ENCODE measurements around the gene RAD9A.
A peak's percentile ranks its signal among the peaks of the same experiment; 100 is the strongest.

RAD9A gene

DNA sequence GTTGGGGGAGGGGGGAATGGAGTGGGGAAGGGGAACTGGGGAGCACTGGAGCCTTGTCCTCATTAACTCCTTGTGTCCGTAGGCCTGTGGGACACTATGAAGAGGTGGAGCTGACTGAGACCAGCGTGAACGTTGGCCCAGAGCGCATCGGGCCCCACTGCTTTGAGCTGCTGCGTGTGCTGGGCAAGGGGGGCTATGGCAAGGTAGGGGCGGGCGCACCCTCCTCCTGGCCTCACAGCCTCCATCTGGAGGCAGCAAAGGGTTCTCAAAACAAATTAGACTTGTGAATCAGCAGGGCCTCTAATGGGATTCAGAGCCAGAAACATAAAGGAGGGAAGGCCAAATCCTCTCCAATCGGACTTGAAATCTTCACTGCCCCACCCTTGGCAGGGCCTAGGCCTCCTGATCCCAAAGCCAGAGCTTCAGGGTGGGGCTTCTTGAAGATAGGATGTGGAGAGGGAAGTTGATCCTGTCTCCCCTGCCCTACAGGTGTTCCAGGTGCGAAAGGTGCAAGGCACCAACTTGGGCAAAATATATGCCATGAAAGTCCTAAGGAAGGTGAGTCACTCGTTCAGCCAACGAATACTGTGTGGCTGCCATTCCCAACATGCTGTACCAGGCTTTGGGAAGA lies 37.4 kb downstream of the RAD9A start:
- DNase-seq: no peak

- no peak for DNase-seq
Measured at GRCh38 chr11:67429722-67430121, 37.9 kb downstream of the RAD9A start.

- DNase-seq: no peak
Measured at GRCh38 chr11:67431346-67432249, 39.8 kb downstream of the RAD9A start.

- no peak for DNase-seq
Measured at GRCh38 chr11:67432655-67433349, 41.0 kb downstream of the RAD9A start.

DNA sequence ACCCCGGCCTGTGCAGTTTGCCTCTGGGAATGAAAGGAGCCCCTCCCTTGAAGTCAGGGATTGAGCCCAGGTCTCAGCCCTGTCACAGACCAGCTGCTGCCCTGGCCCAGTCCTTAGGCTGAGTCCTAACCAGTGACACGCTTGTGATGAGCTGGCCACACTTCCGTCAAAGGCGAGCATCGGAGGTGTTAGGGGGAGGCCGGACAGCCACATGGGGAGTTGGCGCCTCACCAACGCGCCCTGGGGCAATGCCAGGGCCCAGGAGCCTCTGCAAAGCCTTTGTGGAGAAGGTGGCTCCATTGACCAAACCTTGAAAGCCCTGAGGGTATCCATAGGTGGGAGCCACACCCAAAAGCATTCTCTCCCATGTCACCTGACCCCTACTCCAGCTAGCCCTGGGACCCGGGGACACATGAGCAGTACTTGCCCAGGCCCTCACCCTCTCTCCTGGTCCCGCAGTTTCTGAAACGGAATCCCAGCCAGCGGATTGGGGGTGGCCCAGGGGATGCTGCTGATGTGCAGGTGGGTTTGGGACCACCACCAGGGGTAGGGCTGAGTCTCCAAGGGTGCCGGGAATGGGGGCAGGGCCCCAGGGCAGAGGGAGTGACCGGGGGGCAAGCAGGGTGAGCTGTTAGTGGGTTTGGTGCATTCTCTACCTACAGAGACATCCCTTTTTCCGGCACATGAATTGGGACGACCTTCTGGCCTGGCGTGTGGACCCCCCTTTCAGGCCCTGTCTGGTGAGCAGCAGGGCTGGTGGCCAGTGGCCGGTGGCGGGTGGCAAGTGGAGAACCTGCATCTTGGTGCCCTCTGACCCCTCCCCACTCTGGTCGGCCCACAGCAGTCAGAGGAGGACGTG lies 42.0 kb downstream of the RAD9A start:
- DNase-seq: no peak

DNA sequence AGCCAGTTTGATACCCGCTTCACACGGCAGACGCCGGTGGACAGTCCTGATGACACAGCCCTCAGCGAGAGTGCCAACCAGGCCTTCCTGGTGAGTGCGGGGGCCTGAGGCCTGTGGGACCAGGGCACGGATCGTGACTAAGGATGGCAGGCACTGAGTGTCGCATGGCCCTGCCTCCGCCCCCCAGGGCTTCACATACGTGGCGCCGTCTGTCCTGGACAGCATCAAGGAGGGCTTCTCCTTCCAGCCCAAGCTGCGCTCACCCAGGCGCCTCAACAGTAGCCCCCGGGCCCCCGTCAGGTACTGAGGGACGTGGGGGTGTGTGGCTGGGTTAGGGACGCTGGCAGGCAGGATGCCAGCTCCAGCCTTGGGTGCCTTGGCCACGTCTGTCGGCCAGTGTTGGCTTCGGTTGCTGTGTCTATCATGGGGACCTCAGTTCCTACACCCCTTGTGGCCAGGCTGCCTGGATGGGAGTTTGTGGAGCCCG lies 42.7 kb downstream of the RAD9A start:
- DNase-seq: no peak

- DNase-seq: no peak
Measured at GRCh38 chr11:67435031-67435726, 43.4 kb downstream of the RAD9A start.

DNA sequence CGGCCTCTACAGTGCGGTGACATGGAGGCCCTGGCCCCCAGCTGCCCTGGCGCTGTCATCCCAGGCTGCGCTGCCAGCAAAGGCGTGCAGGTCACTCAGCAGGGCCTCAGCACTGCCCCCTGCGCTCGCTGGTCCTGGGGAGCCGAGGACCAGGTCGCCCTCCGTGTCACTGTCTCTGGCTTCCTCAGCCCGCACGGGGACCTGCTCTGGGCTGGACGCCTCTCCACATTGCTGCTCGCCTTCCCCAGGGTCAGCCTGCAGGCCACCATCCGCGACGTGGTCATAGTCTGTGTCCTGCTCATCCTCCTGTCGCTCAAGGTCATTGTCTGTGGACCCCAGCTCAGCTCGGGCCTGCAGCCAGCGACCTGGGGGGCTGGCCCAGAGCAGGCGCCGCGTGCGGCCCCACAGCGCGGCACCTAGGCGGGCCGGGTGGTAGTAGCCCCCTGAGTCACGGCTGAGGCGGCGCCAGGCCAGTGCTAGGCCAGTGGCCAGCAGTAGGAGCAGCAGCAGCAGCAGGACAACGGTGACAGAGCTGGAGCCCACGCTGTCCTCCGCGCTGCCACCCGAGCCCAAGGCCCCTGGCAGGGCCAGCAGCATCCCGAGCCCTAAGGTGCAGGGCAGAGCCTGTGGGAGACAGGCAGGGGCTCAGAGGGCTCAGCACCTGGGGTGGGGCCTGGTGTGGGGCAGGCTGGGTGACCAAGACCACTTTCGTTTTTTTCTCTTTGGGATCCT lies 44.1 kb downstream of the RAD9A start:
- DNase-seq: no peak

DNA sequence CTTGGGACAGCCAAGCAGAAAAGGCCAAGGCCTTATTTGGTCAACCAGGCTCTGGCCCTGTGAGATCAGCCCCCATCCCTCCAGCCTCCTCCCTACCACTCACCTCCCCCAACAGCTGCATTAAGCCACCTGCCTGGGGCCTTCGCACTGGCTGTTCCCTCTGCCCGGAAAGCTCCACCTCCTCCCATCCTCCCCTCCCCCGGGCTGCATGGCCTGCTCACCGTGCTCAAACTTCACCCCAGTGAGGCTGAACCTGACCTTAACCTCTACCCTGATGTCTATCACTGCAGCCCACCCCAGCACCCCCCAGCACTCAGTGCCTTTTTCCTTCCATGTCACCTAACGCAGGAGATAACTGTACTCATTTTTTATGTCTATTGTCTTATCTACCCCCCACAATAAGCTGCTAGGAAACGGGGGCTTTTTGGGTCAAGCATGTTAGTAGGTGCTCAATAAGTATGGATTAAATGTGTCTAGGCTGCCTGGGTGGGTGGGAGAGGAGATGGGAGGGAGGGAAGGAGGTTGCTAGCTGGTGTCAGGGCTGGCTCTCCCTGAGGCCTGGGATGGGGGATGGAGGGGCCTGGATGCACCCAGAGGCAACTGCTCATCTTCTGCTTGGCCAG lies 44.8 kb downstream of the RAD9A start:
- DNase-seq: no peak

DNA sequence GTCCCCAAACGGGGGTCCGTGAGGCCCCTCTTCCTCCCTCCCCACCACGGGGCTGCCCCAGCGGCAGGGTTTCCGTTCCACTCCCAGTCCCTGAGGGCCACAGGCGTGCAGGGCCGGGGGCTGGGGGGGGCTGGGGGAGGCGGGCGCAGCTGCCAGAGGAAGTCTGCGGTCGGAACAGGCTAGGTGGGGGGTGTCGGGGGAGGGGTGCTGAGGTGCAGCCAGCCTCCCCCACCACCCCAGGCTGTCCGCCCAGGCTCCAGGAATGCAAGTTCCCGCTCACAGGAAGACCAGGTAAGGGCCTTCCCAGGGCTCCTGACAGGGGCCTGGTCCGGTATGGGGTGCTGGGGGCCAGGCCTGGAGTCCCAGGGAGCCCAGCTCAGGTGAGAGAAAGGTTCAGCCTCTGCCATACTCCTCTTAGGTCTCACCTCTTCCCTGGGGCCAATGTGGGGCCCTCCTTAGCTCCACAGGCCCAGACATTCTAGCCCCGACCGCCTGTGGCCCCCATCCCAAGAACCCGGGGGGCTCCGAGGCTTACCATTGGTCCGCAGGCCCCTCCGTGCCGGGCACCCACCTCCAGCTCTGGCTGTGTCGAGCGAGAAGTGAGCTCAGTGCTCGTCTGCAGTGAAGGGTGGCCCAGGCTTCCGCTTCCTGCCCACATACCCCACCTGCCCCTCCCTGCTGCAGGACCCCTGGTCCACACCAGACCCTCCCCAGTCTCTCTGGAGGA lies 45.5 kb downstream of the RAD9A start, which contains the start of gene PTPRCAP:
Gene PTPRCAP (minus strand): TSS at position 601 of the 727 bp plus-strand sequence. CDS start 63 bp downstream, at position 538.
- no peak for DNase-seq

- DNase-seq: no peak
Measured at GRCh38 chr11:67437809-67438157, 46.0 kb downstream of the RAD9A start.

DNA sequence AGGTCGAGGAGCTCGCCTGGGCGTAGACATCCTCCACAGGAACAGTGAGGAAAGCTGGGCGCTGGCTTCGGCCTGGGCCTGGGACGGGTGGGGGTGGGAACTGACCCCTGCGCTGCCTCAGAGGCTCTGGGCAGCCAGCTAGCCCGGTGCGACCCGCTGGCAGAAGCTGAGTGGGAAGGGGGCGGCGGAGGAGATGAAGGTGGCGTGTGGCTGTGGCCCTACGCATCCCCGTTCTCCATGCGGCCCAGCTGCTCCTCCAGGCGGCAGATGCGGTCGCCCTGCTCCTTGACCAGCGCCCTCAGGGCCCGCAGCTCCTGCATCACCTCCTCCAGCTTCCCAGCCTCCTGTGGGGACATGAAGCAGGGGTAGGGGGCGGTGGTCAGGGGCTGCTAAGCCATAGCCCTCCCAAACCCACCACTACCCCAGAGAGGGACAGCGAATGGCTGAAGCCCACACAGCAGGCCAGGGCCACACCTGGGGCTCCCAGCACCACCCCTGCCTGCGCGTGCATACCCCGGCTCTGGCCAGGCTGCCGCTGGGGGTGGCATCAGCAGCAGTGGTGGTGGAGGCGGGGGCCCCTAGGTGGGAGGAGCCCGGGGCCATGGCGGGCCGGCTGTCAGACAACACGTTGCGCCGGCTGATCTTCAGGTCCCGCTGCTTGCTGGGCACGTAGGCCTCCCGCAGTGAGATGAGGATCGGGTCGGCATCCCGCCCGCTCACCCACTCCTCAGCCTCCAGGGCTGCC lies 46.5 kb downstream of the RAD9A start:
- DNase-seq: no peak

DNA sequence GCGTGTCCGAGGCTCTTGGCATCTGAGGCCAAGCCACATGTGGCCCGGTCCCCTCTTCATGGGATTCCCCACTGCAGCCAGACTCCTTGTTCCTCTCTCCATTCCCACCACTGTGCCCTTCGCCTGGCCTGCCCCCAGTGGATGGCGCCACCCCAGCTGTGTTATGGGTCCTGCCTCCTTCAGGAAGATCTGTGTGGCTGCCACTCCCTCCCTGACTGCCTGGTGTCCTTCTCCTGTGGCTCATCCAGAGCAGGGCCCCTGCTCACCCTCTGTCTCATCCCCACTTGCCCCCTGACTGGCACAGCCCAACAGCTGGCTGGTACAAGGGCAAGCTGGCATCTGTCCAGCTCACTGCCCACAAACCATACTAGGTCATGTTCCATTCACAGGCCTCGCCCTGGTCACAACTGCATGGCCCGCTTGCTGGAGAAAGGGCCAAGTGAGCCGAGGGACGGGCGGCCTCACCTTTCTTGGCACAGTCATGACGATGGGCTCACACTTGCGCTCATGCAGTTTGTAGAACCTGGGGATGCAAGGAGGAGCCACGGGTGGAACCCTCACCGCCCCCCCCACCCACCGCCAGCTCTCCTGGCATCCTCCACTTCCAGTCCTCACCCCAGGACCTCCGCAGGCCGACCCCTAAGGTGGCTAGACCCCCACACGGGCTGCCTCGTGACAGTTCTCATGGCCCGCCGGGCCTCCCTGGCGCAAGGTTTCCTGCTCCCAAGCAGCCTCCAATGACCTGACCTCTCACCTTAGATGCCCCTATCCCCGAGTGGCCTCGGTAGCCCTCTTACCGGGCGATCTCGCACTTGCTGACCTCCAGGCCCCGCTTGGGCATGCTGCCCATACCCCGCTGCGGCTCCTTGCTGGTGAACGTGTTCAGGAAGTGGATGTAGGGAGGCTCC lies 47.8 kb downstream of the RAD9A start:
- DNase-seq: peak in 1 of 2 experiments; percentile 73

DNA sequence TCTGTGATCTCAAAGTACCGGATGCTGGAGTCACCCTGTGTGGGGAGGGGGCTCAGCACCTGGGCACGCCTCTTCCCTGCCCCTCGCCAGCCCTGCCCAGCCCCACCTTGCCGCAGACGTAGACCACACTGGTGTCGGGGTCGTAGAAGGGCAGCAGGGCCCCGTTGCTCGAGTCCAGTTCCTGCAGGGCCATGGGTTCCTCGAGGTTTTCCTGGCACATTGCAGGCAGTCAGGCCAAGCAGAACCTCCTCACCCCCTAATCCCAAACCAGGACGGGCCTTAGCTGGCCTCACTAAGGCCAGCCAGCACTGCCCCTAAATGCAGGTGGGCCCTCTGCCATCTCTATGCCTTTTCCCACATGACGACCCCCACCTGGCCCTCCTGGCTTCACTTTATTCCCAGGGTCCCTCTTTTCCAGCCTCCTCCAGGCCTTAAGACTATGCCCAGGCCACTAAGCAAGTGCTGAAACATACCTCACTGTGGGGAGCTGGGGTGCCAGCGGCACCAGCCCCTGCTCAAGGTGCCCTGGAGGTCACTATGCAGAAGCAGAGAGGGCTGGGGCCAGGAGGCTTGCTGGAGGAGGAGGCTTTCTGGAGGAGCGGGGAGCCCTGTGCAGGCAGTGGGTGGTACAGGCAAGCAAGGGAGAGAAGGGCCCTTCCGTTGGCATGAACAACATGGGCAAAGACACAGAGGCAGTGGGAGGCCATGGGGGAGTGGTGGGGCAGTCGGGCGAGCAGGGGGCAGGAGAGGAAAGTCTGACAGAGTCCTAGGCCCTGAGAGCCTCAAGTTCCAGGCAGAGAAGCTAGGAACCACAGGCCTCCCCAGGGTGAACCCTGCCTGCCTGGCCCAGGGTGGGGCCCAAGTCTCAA lies 48.7 kb downstream of the RAD9A start:
- DNase-seq: no peak

GRCh38 chr11:67441098-67441563 lies 49.3 kb downstream of the RAD9A start:
- no peak for DNase-seq

- no peak for DNase-seq
Measured at GRCh38 chr11:67441731-67442351, 50.1 kb downstream of the RAD9A start.
